GM12874 (cell line): ENCODE measurements around the gene ELMO1.

Experiments
- TF ChIP-seq, protein P1 (sequence below): IDR thresholded peaks from 2 replicates; pipeline ENCODE4 v1.5.1; 2011; ENCODE audit warnings: low read depth, mild to moderate bottlenecking, control low read depth, low read length, moderate library complexity; ENCODE audit not compliant: insufficient read depth

ELMO1 gene

DNA sequence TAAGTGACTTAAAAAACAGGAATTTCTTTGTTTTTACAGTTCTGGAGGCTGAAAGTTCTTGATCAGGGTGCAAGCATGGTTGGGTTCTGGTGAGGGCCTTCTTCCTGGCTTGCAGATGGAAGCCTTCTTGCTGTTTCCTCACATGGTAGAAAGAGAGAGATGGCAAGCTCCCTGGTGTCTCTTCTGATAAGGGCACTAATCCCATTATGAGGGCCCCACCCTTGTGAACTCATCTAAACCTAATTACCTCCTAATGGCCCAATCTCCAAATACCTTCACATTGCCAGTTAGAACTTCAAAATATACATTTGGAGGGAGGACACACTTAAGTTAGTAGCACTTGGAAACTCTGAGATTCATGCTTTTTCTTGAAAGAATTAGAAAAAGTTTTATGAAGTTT is 410.0 kb downstream of the ELMO1 start:
- TF ChIP-seq, protein P1, sequence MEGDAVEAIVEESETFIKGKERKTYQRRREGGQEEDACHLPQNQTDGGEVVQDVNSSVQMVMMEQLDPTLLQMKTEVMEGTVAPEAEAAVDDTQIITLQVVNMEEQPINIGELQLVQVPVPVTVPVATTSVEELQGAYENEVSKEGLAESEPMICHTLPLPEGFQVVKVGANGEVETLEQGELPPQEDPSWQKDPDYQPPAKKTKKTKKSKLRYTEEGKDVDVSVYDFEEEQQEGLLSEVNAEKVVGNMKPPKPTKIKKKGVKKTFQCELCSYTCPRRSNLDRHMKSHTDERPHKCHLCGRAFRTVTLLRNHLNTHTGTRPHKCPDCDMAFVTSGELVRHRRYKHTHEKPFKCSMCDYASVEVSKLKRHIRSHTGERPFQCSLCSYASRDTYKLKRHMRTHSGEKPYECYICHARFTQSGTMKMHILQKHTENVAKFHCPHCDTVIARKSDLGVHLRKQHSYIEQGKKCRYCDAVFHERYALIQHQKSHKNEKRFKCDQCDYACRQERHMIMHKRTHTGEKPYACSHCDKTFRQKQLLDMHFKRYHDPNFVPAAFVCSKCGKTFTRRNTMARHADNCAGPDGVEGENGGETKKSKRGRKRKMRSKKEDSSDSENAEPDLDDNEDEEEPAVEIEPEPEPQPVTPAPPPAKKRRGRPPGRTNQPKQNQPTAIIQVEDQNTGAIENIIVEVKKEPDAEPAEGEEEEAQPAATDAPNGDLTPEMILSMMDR = no peak

DNA sequence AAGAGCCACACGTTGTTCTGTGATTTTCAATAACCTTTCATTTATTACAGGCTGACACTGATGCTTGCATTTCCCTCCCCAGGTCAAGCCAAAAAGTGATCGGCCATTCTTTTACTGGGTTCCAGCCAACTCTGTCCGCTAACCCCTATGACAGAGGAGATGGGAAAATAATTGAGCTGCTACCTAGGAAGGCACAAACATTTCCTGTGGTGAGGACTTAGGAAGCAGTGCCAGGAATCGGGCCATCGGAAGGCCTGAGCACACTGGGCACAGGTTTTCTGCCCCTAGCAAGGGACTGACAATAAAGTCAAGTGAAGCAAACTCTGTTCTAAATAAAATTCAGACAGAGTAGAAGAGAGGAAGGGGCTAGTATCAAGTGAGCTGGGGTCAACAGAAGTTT is 411.4 kb downstream of the ELMO1 start:
- TF ChIP-seq, protein P1 = no peak

DNA sequence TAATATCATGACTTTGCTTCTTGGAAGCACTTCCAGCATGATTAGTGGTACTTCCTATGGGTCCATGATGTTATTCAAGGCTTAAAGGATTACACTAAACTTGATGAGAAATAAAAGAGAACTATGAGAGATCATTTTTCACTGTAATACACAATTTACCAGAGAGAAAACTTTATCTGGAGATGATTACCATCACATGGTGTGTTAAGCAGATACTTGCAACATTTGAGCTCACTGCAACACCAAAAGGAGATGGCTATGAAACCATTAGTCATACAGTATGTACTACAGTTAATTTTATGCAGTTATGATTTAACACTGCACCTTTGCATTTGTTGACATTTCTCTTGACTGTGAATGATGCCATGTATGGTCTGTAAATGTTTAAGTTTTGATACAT is 413.0 kb downstream of the ELMO1 start:
- TF ChIP-seq, protein P1 = no peak

DNA sequence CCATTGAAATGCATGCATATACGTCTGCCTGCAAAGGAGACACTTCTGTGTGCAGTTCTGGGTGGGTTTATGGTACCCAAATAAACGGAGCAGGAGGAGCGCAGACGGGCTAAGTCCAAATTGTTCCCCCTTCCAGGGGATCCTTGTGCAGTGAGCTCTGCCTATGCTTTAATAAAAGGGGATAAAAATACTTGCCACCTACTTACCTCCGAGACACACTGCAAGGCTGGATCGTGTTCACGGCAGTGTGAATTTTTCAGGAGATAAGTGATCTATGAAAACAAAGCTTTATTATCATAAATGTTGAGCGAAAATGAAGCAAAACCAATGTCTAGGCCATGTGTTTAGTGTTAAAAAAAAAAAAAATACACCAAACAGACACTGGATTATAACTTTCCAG is 415.5 kb downstream of the ELMO1 start:
- TF ChIP-seq, protein P1 = no peak

DNA sequence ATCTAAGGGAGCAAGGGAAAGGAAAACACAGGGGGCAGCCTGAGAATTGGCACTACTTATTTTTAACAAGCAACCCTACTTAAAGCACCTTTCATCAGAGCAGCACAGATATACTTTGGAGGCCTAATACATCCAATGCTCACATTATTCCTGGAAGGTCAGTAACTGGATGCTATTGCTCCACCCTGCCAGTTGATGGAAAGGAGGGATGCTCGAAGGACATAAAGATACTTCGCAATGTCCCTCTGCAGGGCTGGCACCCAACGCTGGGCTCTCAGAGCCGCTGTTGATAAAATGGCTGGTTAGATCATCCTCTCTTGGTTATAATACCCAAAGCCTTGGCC is 416.4 kb downstream of the ELMO1 start:
- TF ChIP-seq, protein P1 = no peak

DNA sequence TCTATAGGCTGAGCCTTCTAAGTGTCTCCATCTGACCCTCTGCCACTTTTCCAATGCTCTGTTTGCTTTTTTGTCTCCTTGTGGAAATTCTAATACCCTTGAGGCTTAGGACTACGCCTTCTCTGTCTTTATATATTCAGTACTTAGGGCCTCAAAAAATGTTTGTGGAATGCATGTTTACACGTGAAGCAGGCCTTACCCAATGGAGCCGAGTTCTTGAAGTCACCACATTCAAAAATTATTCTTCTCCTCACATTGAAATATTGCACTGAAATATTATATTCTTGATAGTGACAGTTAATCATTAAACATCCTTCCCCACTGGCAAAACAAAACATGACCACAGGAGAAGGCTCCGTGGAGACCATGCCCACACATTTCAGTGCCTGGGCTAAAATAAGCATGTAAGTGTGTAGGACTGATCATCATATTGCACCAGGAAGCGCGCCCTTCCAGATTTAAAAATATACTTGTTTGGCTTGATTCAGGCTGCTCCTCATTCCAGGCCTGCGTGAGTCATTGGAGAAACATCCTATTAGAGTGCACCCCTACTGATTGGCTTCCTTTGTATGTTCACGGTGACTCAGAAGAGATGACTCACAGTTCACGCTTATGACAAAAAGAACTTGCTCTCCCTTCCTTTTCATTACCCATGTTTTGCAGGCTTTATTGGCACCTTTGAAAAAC is 416.9 kb downstream of the ELMO1 start:
- TF ChIP-seq, protein P1 = no peak

DNA sequence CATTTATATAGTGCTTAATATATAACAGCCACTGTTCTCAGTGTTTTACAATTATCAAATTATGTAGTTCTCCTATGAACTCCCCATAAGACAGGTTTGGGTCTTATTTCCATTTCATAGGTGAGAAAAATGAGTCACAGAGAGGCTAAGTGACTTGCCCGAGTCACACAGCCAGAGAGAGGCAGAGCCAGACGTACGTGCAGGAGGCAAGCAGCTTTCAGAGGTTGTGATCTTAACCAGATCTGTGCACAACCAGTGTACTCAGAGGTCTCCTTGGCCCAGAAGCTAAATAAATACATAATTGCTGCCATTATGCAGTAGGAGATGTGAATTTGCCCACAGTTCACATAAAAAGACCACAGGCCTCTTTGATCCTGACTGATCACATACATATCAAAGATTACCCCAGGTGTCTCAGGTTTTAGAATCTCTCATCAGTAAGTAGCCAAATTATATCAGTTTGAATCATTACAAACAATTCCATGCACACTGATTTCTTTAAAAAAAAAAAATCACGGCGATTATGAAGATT is 419.7 kb downstream of the ELMO1 start:
- TF ChIP-seq, protein P1 = no peak
